ENCODE data around the gene CCDC85C.
A peak's percentile ranks its signal among the peaks of the same experiment; 100 is the strongest.

CCDC85C gene

GRCh38 chr14:99538275-99538674 is 65.7 kb downstream of the CCDC85C start:
- Histone ChIP-seq H3K9ac (ENCODE audit: insufficient read length) (no peak overlapping the region), H3K9me3 (ENCODE audit: low read depth, low read length) (no peaks in the 10 kb centered on the region), H3K27ac (no peak overlapping the region), H3K36me3 (ENCODE audit: insufficient read depth, low read length) (no peaks in the 10 kb centered on the region), H3K4me3 (no peak overlapping the region)
- no peak for DNase-seq (ENCODE audit: low read depth, low spot score)
- TF ChIP-seq EZH2 (IDR thresholded peaks at IDR 0.05) (no peak), FOXP2 (optimal IDR thresholded peaks at IDR 0.05; ENCODE audit: control extremely low read depth, extremely low read length, insufficient read depth) (no peak), POLR2AphosphoS5 (IDR thresholded peaks at IDR 0.05; ENCODE audit: borderline replicate concordance, low read depth, low read length) (no peak)

- Histone ChIP-seq H3K9me3 (ENCODE audit: low read depth, low read length) (no peaks in the 10 kb centered on the region), H3K9ac (ENCODE audit: insufficient read length) (no peak overlapping the region), H3K4me3 (no peak overlapping the region), H3K36me3 (ENCODE audit: insufficient read depth, low read length) (no peaks in the 10 kb centered on the region), H3K27ac (no peak overlapping the region)
- no peak for DNase-seq (ENCODE audit: low read depth, low spot score)
- TF ChIP-seq POLR2AphosphoS5 (IDR thresholded peaks at IDR 0.05; ENCODE audit: borderline replicate concordance, low read depth, low read length) = no peak
- TF ChIP-seq FOXP2 (optimal IDR thresholded peaks at IDR 0.05; ENCODE audit: control extremely low read depth, extremely low read length, insufficient read depth) = no peak
- TF ChIP-seq EZH2 (IDR thresholded peaks at IDR 0.05) = no peak
Observed at GRCh38 chr14:99537399-99537798, 66.6 kb downstream of the CCDC85C start.

- H3K9ac ChIP-seq (ENCODE audit: insufficient read length) = no peak overlapping the region
- H3K27ac ChIP-seq = no peak overlapping the region
- TF ChIP-seq POLR2AphosphoS5 (IDR thresholded peaks at IDR 0.05; ENCODE audit: borderline replicate concordance, low read depth, low read length) = no peak
- no peak for TF ChIP-seq FOXP2 (optimal IDR thresholded peaks at IDR 0.05; ENCODE audit: control extremely low read depth, extremely low read length, insufficient read depth)
- no peak for TF ChIP-seq EZH2 (IDR thresholded peaks at IDR 0.05)
- H3K36me3 ChIP-seq (ENCODE audit: insufficient read depth, low read length) = no peaks in the 10 kb centered on the region
- no peak overlapping the region for H3K4me3 ChIP-seq
- no peak for DNase-seq (ENCODE audit: low read depth, low spot score)
- no peaks in the 10 kb centered on the region for H3K9me3 ChIP-seq (ENCODE audit: low read depth, low read length)
Observed at GRCh38 chr14:99535908-99536778, 67.9 kb downstream of the CCDC85C start.

GRCh38 chr14:99535448-99535847 is 68.6 kb downstream of the CCDC85C start:
- H3K27ac ChIP-seq = no peak overlapping the region
- DNase-seq (ENCODE audit: low read depth, low spot score) = no peak

GRCh38 chr14:99534863-99535262 is 69.1 kb downstream of the CCDC85C start:
- Histone ChIP-seq H3K9ac (ENCODE audit: insufficient read length) (no peak overlapping the region), H3K36me3 (ENCODE audit: insufficient read depth, low read length) (no peaks in the 10 kb centered on the region), H3K27ac (no peak overlapping the region), H3K9me3 (ENCODE audit: low read depth, low read length) (no peaks in the 10 kb centered on the region), H3K4me3 (no peak overlapping the region)
- TF ChIP-seq FOXP2 (optimal IDR thresholded peaks at IDR 0.05; ENCODE audit: control extremely low read depth, extremely low read length, insufficient read depth) = no peak
- TF ChIP-seq POLR2AphosphoS5 (IDR thresholded peaks at IDR 0.05; ENCODE audit: borderline replicate concordance, low read depth, low read length) = no peak
- no peak for TF ChIP-seq EZH2 (IDR thresholded peaks at IDR 0.05)
- DNase-seq (ENCODE audit: low read depth, low spot score) = no peak

More at GRCh38 chr14:99535448-99535847, 68.6 kb downstream of the CCDC85C start:
- H3K9me3 ChIP-seq (ENCODE audit: low read depth, low read length) = no peaks in the 10 kb centered on the region
- H3K36me3 ChIP-seq (ENCODE audit: insufficient read depth, low read length) = no peaks in the 10 kb centered on the region
- TF ChIP-seq POLR2AphosphoS5 (IDR thresholded peaks at IDR 0.05; ENCODE audit: borderline replicate concordance, low read depth, low read length) (no peak), FOXP2 (optimal IDR thresholded peaks at IDR 0.05; ENCODE audit: control extremely low read depth, extremely low read length, insufficient read depth) (no peak), EZH2 (IDR thresholded peaks at IDR 0.05) (no peak)
- H3K9ac ChIP-seq (ENCODE audit: insufficient read length) = no peak overlapping the region
- no peak overlapping the region for H3K4me3 ChIP-seq

- no peak for TF ChIP-seq FOXP2 (optimal IDR thresholded peaks at IDR 0.05; ENCODE audit: control extremely low read depth, extremely low read length, insufficient read depth)
- no peak for TF ChIP-seq EZH2 (IDR thresholded peaks at IDR 0.05)
- no peak for TF ChIP-seq POLR2AphosphoS5 (IDR thresholded peaks at IDR 0.05; ENCODE audit: borderline replicate concordance, low read depth, low read length)
- H3K9ac ChIP-seq (ENCODE audit: insufficient read length) = no peak overlapping the region
- H3K9me3 ChIP-seq (ENCODE audit: low read depth, low read length) = no peaks in the 10 kb centered on the region
- H3K4me3 ChIP-seq = no peak overlapping the region
- H3K27ac ChIP-seq = no peak overlapping the region
- no peak for DNase-seq (ENCODE audit: low read depth, low spot score)
- no peaks in the 10 kb centered on the region for H3K36me3 ChIP-seq (ENCODE audit: insufficient read depth, low read length)
Observed at GRCh38 chr14:99534333-99534732, 69.7 kb downstream of the CCDC85C start.

- no peak overlapping the region for H3K27ac ChIP-seq
Observed at GRCh38 chr14:99532310-99532709, 71.7 kb downstream of the CCDC85C start.

GRCh38 chr14:99531251-99532096 is 72.5 kb downstream of the CCDC85C start:
- Histone ChIP-seq H3K27ac (0 out of 2 replicates have a peak overlapping the region, but pooled peaks have one; percentile 25), H3K4me3 (no peak overlapping the region), H3K9me3 (ENCODE audit: low read depth, low read length) (no peaks in the 10 kb centered on the region), H3K36me3 (ENCODE audit: insufficient read depth, low read length) (no peaks in the 10 kb centered on the region), H3K9ac (ENCODE audit: insufficient read length) (no peak overlapping the region)
- no peak for TF ChIP-seq POLR2AphosphoS5 (IDR thresholded peaks at IDR 0.05; ENCODE audit: borderline replicate concordance, low read depth, low read length)
- no peak for TF ChIP-seq FOXP2 (optimal IDR thresholded peaks at IDR 0.05; ENCODE audit: control extremely low read depth, extremely low read length, insufficient read depth)
- TF ChIP-seq EZH2 (IDR thresholded peaks at IDR 0.05) = no peak
- DNase-seq (ENCODE audit: low read depth, low spot score) = no peak

More at GRCh38 chr14:99532310-99532709, 71.7 kb downstream of the CCDC85C start:
- TF ChIP-seq EZH2 (IDR thresholded peaks at IDR 0.05) (no peak), FOXP2 (optimal IDR thresholded peaks at IDR 0.05; ENCODE audit: control extremely low read depth, extremely low read length, insufficient read depth) (no peak), POLR2AphosphoS5 (IDR thresholded peaks at IDR 0.05; ENCODE audit: borderline replicate concordance, low read depth, low read length) (no peak)
- Histone ChIP-seq H3K36me3 (ENCODE audit: insufficient read depth, low read length) (no peaks in the 10 kb centered on the region), H3K9ac (ENCODE audit: insufficient read length) (no peak overlapping the region), H3K4me3 (no peak overlapping the region), H3K9me3 (ENCODE audit: low read depth, low read length) (no peaks in the 10 kb centered on the region)
- no peak for DNase-seq (ENCODE audit: low read depth, low spot score)

Measured in SK-N-MC (cell line).